GM12892 (cell line): ENCODE measurements around the gene VIL1.

Source experiments
- DNase-seq: peaks from one replicate; pipeline ENCODE4 v3.0.0; 2011; ENCODE audit not compliant: insufficient read length
- FAIRE-seq: peaks from 2 replicates; lab custom pipeline; 2011; peaks lifted over from hg19 to GRCh38; lab: Jason Lieb, UNC
- POLR2A ChIP-seq: IDR thresholded peaks from 2 replicates; pipeline ENCODE4 v1.6.1; 2011; ENCODE audit warnings: low read depth, low read length, control low read depth
- POLR2AphosphoS5 ChIP-seq: IDR thresholded peaks from 2 replicates; pipeline ENCODE4 v1.6.1; 2011; ENCODE audit warnings: low read depth, low read length, control low read depth
- TAF1 ChIP-seq: IDR thresholded peaks from 2 replicates; pipeline ENCODE4 v1.6.1; 2011; ENCODE audit warnings: low read depth, mild to moderate bottlenecking, control low read depth, low read length, borderline replicate concordance

VIL1 gene

GRCh38 chr2:218386505-218387368, 32.2 kb upstream of the VIL1 start:
- no peak for TF ChIP-seq POLR2AphosphoS5
- no peak for TF ChIP-seq TAF1
- no peak for TF ChIP-seq POLR2A
- FAIRE-seq (no peak), DNase-seq (no peak)

GRCh38 chr2:218387369-218388194, 31.3 kb upstream of the VIL1 start:
- TF ChIP-seq TAF1 (no peak), POLR2AphosphoS5 (no peak), POLR2A (no peak)
- DNase-seq, result no peak
- FAIRE-seq, result no peak

GRCh38 chr2:218389333-218390150, 29.4 kb upstream of the VIL1 start:
- FAIRE-seq (no peak), DNase-seq (no peak)
- TF ChIP-seq TAF1 (no peak), POLR2AphosphoS5 (no peak), POLR2A (no peak)

- TF ChIP-seq TAF1 (no peak), POLR2AphosphoS5 (no peak)
- DNase-seq (no peak), FAIRE-seq (no peak)
These were observed 27.7 kb upstream of the VIL1 start for GRCh38 chr2:218391202-218391601.

- DNase-seq (no peak), FAIRE-seq (no peak)
- TF ChIP-seq TAF1 (no peak), POLR2AphosphoS5 (no peak), POLR2A (no peak)
These were observed 26.5 kb upstream of the VIL1 start for GRCh38 chr2:218392459-218392858.

GRCh38 chr2:218392891-218393462, 25.9 kb upstream of the VIL1 start:
- no peak for TF ChIP-seq POLR2AphosphoS5
- TF ChIP-seq TAF1, result no peak
- no peak for TF ChIP-seq POLR2A
- no peak for DNase-seq
- FAIRE-seq, result no peak

- DNase-seq (no peak), FAIRE-seq (no peak)
- TF ChIP-seq TAF1 (no peak), POLR2A (no peak), POLR2AphosphoS5 (no peak)
These were observed 25.1 kb upstream of the VIL1 start for GRCh38 chr2:218393750-218394290.

- DNase-seq, result no peak
- no peak for TF ChIP-seq TAF1
- no peak for TF ChIP-seq POLR2AphosphoS5
- TF ChIP-seq POLR2A, result no peak
- FAIRE-seq, result no peak
These were observed 24.4 kb upstream of the VIL1 start for GRCh38 chr2:218394298-218395089.

GRCh38 chr2:218395090-218395444, 23.9 kb upstream of the VIL1 start:
- DNase-seq, result no peak
- no peak for FAIRE-seq
- TF ChIP-seq POLR2AphosphoS5 (no peak), POLR2A (no peak), TAF1 (no peak)

- DNase-seq (no peak), FAIRE-seq (no peak)
- TF ChIP-seq POLR2AphosphoS5 (no peak), POLR2A (no peak), TAF1 (no peak)
These were observed 23.5 kb upstream of the VIL1 start for GRCh38 chr2:218395456-218395825.
